ENCODE measurements around the gene FAM83C.

Gene FAM83C

GRCh38 chr20:35277531-35278395, 14.5 kb downstream of the FAM83C start, which contains the start of gene MMP24OS:
Gene MMP24OS, minus strand, starts transcription at chr20:35278122. Its CDS starts 193 bp downstream, at chr20:35277929.
- H3K4me3 ChIP-seq (ENCODE audit: low read depth, low read length), result peak within 1 kb of the TSS; percentile 73
- in situ Hi-C loops (cut with HindIII; ENCODE audit: low sequenced_read_pairs), result no loop called here
- DNase-seq (ENCODE audit: low read depth), result peak; percentile 34
- no peak for TF ChIP-seq CTCF (IDR thresholded peaks at IDR 0.05; ENCODE audit: low read depth, low read length, missing control alignments)

GRCh38 chr20:35277127-35277526, 15.1 kb downstream of the FAM83C start:
- DNase-seq (ENCODE audit: low read depth), result no peak
- TF ChIP-seq CTCF (IDR thresholded peaks at IDR 0.05; ENCODE audit: low read depth, low read length, missing control alignments), result no peak
- in situ Hi-C loops (cut with HindIII; ENCODE audit: low sequenced_read_pairs), result no loop called here
- peak overlapping the region; percentile 73 for H3K4me3 ChIP-seq (ENCODE audit: low read depth, low read length)

- H3K4me3 ChIP-seq (ENCODE audit: low read depth, low read length), result peak overlapping the region; percentile 73
- no peak for DNase-seq (ENCODE audit: low read depth)
- in situ Hi-C loops (cut with HindIII; ENCODE audit: low sequenced_read_pairs), result no loop called here
- no peak for TF ChIP-seq CTCF (IDR thresholded peaks at IDR 0.05; ENCODE audit: low read depth, low read length, missing control alignments)
Observed at GRCh38 chr20:35276408-35276807, 15.8 kb downstream of the FAM83C start.

GRCh38 chr20:35275741-35276251, 16.4 kb downstream of the FAM83C start:
- no peak for TF ChIP-seq CTCF (IDR thresholded peaks at IDR 0.05; ENCODE audit: low read depth, low read length, missing control alignments)
- DNase-seq (ENCODE audit: low read depth), result no peak
- H3K4me3 ChIP-seq (ENCODE audit: low read depth, low read length), result no peak overlapping the region
- in situ Hi-C loops (cut with HindIII; ENCODE audit: low sequenced_read_pairs), result no loop called here

DNA sequence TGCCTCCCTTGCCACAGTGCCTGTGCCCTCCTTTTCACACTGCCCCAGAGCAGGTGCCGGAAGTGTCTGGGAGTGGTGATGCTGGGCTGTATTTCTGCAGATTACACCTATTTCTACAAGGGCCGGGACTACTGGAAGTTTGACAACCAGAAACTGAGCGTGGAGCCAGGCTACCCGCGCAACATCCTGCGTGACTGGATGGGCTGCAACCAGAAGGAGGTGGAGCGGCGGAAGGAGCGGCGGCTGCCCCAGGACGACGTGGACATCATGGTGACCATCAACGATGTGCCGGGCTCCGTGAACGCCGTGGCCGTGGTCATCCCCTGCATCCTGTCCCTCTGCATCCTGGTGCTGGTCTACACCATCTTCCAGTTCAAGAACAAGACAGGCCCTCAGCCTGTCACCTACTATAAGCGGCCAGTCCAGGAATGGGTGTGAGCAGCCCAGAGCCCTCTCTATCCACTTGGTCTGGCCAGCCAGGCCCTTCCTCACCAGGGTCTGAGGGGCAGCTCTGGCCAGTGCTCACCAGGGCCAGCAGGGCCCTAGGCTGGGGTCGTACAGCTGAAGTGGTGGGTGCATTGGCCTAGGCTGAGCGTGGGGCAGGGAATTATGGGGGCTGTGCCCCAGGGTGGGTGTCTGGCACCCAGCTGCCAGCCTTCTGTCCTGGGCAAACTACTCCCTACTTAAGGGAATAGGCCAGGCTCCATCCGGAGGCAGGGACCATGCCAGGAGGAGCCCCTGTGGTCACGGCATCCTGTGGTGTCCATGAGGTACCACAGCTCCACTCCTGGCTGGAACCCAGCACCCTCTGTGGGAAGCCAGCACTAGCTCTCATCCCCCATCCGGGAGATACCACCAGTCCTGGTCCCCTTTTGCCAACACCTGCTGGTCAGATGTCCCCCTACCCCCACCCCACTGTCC, 17.8 kb downstream of the FAM83C start:
- no peak overlapping the region for H3K4me3 ChIP-seq (ENCODE audit: low read depth, low read length)
- no peak for TF ChIP-seq CTCF (IDR thresholded peaks at IDR 0.05; ENCODE audit: low read depth, low read length, missing control alignments)
- in situ Hi-C loops (cut with HindIII; ENCODE audit: low sequenced_read_pairs), result no loop called here
- DNase-seq (ENCODE audit: low read depth), result no peak

GRCh38 chr20:35273449-35274171, 18.6 kb downstream of the FAM83C start:
- no peak overlapping the region for H3K4me3 ChIP-seq (ENCODE audit: low read depth, low read length)
- TF ChIP-seq CTCF (IDR thresholded peaks at IDR 0.05; ENCODE audit: low read depth, low read length, missing control alignments), result no peak
- in situ Hi-C loops (cut with HindIII; ENCODE audit: low sequenced_read_pairs), result no loop called here
- no peak for DNase-seq (ENCODE audit: low read depth)
